HG03159 (cell line): ENCODE measurements around the gene EYS.
"Not testable (repeated sequence)": the region's sequence is repeated elsewhere in the genome, so short reads cannot be mapped to it uniquely, and the experiment has no call there.

ENCODE experiments used
- ATAC-seq: cut with Tn5 transposase; IDR thresholded peaks from one replicate; pipeline ENCODE4 v1.9.1; 2021; ENCODE audit warnings: mild to moderate bottlenecking, moderate library complexity; ENCODE audit not compliant: unreplicated experiment

EYS gene

GRCh38 chr6:63816401-63816981, 1890.5 kb downstream of the EYS start:
- no peak for ATAC-seq

GRCh38 chr6:63814459-63814858, 1892.6 kb downstream of the EYS start:
- no peak for ATAC-seq

GRCh38 chr6:63813566-63814120, 1893.4 kb downstream of the EYS start:
- no peak for ATAC-seq

GRCh38 chr6:63808576-63808975, 1898.5 kb downstream of the EYS start:
- no peak for ATAC-seq

GRCh38 chr6:63807056-63807455, 1900.0 kb downstream of the EYS start:
- no peak for ATAC-seq

- no peak for ATAC-seq
Observed at GRCh38 chr6:63806573-63806913, 1900.5 kb downstream of the EYS start.

- ATAC-seq: no peak
Observed at GRCh38 chr6:63805808-63806572, 1901.0 kb downstream of the EYS start.

GRCh38 chr6:63805345-63805744, 1901.7 kb downstream of the EYS start:
- ATAC-seq: no peak

GRCh38 chr6:63804381-63804956, 1902.6 kb downstream of the EYS start:
- ATAC-seq: no peak

- ATAC-seq: no peak
Observed at GRCh38 chr6:63803371-63803770, 1903.7 kb downstream of the EYS start.

- peak; percentile 53 for ATAC-seq
Observed at GRCh38 chr6:63802606-63803206, 1904.3 kb downstream of the EYS start.

GRCh38 chr6:63800386-63800785, 1906.6 kb downstream of the EYS start:
- not testable (repeated sequence) for ATAC-seq

GRCh38 chr6:63799813-63800212, 1907.2 kb downstream of the EYS start:
- no peak for ATAC-seq

- no peak for ATAC-seq
Observed at GRCh38 chr6:63799313-63799712, 1907.7 kb downstream of the EYS start.

- ATAC-seq: no peak
Observed at GRCh38 chr6:63798378-63798777, 1908.6 kb downstream of the EYS start.

- ATAC-seq: no peak
Observed at GRCh38 chr6:63797721-63798120, 1909.3 kb downstream of the EYS start.

- no peak for ATAC-seq
Observed at GRCh38 chr6:63795826-63796225, 1911.2 kb downstream of the EYS start.

- ATAC-seq: no peak
Observed at GRCh38 chr6:63795006-63795405, 1912.0 kb downstream of the EYS start.

GRCh38 chr6:63793465-63794137, 1913.4 kb downstream of the EYS start:
- peak; percentile 52 for ATAC-seq

- ATAC-seq: no peak
Observed at GRCh38 chr6:63792736-63793464, 1914.1 kb downstream of the EYS start.
